HT1080 (cell line): ENCODE data around the gene CPOX. TPM values are rescaled to one million over a fixed set of nuclear protein-coding genes. Genes with fewer than 3 reads are reported as not detected.
"Not testable (repeated sequence)": the region's sequence is repeated elsewhere in the genome, so short reads cannot be mapped to it uniquely, and the experiment has no call there.

ENCODE experiments used
- DNase-seq: peaks from one replicate; pipeline ENCODE4 v3.0.0-alpha.2; 2015; ENCODE audit warnings: low read depth
- polyA plus RNA-seq, 2 experiments: library from polyadenylated mRNA; depleted of rRNA; stranded (reverse); fragments of >200 nt; gene quantifications; 2 replicates each; pipeline ENCODE4 v1.2.3, GENCODE V29; 2015
- total RNA-seq: library from RNA; depleted of rRNA; stranded (reverse); fragments of >200 nt; shearing (Covaris generic); gene quantifications from 2 replicates; pipeline ENCODE4 v1.2.3, GENCODE V29; 2014; rRNA removed

CPOX gene
- total RNA-seq: 35.4 and 50.0 TPM in 2 replicates
- polyA plus RNA-seq (2015; cell fraction: cytosol; rRNA removed): 31.9 and 33.6 TPM in 2 replicates
- polyA plus RNA-seq (2015; cell fraction: nucleus; rRNA removed): 44.2 and 44.9 TPM in 2 replicates

DNA sequence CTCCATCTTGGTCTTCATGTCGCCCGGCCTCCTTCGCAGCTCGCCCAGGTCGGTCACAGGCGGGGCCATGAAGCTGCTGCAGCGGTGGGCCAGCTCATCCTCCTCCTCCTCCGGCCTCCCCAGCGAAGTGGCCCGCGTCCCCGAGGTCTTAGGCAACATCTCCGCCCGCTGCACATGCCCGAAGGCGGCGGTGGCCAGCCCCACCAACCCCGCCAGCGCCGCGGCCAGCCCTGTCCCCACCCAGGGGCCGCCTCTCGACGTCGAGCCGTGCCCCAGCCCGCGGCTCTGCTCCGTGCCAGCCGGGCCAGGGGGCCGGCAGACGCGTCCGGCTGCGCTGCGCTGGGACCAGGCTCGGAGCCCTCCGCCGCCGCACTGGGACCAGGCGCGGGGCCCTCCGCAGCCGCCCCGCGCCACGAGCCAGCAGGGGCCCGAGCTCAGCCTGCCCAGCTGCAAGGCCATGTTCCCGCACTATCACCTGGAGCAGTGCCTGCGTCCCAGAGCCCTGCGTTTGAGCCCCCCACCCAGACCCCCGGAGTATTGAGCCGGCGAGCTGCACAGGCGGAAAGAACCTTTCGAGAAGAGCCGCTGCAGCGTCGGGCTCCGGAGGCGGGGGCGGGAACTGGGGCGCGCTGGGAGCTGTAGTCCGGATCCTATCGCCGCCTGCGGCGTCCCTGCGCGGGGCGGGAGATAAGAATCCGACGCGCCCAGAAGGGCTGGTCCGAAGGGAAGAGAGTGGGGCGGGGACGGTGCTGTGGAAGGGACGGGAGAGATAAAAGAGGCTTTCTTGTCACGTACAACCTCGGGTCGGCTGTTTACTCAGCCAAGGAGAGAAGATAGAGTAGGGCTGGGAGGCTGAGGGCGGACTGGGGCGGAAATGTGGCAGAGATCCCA, at the start of gene CPOX:
CPOX (minus strand) TSS at position 566 of the 891 bp plus-strand sequence; CDS start at position 459, 107 bp downstream.
- DNase-seq: peak; percentile 93

GRCh38 chr3:98642769-98643168, 49.4 kb upstream of the CPOX start:
- not testable (repeated sequence) for DNase-seq

DNA sequence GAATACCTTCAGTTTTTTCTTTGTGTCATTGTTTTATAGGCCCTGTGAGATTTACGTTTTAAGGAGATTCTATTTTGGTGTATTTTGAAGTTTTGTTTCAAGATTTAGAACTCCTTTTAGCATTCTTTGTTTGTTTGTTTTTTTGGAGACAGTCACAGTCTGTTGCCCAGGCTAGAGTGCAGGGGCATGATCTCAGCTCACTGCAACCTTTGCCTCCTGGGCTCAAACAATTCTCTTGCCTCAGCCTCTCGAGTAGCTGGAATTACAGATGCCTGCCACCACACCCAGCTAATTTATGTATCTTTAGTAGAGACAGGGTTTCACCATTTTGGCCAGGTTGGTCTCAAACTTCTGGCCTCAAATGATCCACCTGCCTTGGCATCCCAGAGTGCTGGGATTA, 48.3 kb upstream of the CPOX start:
- DNase-seq: not testable (repeated sequence)

DNA sequence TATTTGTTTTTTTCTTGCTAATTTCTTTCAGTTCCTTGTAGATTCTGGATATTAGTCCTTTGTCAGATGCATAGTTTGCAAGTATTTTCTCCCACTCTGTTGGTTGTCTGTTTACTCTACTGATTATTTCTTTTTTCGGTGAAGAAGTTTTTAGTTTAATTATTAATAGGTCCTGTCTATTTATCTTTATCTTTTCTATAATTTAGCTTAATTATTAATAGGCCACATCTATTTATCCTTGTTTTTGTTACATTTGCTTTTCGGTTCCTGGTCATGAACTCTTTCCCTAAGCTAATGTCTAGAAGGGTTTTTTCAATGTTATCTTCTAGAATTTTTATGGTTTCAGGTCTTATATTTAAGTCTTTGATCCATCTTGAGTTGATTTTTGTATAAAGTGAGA, 45.1 kb upstream of the CPOX start:
- not testable (repeated sequence) for DNase-seq

DNA sequence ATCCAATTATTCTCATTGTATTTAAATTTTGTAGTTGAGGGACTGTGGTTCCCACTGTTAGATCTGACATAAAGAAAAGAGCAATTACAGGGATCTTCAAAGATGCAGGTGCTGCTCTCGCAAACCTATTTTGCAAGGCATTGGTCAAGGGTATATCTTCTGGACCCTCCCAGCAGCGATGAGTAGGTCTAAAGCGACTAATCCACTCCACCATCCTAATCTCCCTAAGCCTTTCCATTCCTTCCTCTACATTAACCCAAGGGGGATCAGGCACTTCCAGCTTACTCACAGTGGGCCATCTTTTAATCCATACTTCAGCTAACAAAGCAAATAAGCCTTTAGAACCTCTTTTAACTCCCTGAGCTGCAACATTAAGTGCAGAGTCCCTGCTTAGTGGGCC, 37.0 kb upstream of the CPOX start:
- no peak for DNase-seq

GRCh38 chr3:98628317-98628716, 34.9 kb upstream of the CPOX start:
- DNase-seq: no peak

- no peak for DNase-seq
Observed at GRCh38 chr3:98626151-98626550, 32.7 kb upstream of the CPOX start.

- no peak for DNase-seq
Observed at GRCh38 chr3:98623572-98624280, 30.3 kb upstream of the CPOX start.

DNA sequence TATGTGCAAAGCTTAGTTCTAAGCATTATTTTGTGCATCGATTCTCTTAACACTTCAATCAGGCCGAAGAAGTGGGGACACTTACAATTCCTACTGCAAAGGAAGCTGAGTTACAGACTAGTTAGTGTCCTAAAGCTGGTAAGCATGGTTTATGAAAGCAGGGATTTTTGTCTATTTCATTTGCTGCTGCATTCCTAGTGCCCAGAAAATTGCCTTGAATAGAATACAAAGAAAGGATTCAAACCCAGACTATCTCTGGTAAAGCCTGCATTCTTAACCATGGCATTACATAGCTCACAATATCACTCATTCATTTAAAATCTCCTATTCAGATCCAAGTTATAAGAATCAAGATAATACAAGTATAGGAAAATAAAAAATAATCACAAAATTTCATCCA, 24.4 kb upstream of the CPOX start:
- no peak for DNase-seq

GRCh38 chr3:98613616-98614015, 20.2 kb upstream of the CPOX start:
- DNase-seq: no peak

DNA sequence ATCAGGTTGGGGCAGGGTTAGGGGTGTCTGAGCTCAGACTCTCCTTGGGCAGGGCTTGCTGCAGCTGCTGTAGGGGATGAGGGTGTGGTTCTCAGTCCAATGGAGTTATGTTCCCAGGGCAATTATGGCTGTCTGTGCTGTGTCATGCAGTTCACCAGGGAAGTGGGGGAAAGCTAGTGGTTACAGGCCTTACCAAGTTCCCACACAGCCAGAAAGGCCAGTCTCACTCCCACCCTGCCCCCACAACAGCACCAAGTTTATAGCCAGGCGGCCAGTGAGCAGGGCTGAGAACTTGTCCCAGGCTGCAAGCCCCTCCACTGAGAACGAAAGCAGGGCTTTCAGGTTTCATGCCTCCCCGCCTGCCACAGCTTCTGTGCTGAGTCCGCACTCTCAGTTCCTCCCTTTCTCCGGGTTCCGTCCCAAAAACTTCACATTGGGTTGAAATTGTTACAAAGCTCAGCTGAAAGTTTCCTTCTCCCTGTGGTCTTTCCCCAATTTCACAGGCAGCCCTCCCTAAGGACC, 19.6 kb upstream of the CPOX start:
- DNase-seq: peak; percentile 15

- peak; percentile 18 for DNase-seq
Observed at GRCh38 chr3:98612587-98612986, 19.2 kb upstream of the CPOX start.

- no peak for DNase-seq
Observed at GRCh38 chr3:98608029-98608428, 14.6 kb upstream of the CPOX start.

- no peak for DNase-seq
Observed at GRCh38 chr3:98603580-98603979, 10.2 kb upstream of the CPOX start.

- peak; percentile 61 for DNase-seq
Observed at GRCh38 chr3:98602078-98602678, 8.8 kb upstream of the CPOX start.

DNA sequence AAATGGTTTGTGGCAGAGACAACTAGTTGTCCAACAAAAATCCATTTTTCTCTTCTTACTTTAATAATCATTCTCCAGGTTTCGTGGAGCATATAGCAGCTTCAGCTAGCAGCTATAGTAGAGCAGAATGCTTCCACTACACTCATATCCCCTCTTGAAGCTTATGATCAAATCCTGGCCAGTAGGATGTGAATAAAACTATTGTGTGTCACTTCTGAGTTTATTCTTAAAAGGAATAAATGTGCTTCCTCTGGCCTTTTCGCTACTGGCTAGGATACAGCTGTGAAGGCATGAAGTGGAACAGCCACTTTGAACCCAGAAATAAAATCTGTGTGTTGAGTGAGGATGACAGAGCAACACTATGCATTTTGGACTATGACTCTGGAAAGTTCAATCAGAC, 7.8 kb upstream of the CPOX start:
- no peak for DNase-seq

GRCh38 chr3:98600412-98601095, 7.1 kb upstream of the CPOX start:
- no peak for DNase-seq

DNA sequence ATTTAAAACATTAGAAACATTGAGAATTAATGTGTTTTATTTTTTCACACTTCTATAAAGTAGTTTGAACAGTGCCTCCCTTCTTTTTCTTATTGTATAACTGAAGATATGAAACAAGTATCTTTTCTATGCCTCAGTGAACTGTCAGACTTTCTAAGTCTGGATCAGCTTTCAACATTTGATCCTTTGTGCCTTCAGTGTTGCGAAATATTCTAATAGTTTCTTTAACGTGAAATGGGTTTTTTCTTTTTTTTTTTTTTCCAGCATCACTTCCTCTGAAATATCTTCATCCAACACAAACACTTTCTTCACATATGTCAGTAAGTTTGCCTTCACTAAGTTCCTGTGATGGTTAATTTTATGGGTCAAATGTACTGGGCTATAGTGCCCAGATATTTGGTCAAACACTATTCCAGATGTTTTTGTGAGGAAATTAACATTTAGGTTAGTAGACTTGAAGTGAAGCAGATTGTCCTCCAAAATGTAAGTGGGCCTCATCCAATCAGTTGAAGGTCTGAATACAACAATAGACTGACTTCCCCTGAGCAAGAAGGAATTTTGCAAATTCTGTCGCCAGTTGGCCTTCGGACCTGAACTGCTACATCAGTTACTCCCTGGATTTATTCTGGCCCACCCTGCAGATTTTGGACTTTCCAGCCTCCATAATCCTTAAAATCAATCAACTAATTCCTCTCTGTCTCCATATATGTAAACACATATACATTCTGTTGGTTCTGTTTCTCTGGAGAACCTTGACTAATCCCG, 6.4 kb upstream of the CPOX start:
- DNase-seq: no peak

- DNase-seq: no peak
Observed at GRCh38 chr3:98598492-98598891, 5.1 kb upstream of the CPOX start.
